IMR-90 (cell line): ENCODE data around the gene TXNDC5. TPM values are rescaled to one million over a fixed set of nuclear protein-coding genes. Genes with fewer than 3 reads are reported as not detected.

Experiments used
- ATAC-seq: fragments of 200-7000 bp; cut with Tn5 transposase; 2 replicates; pipeline ENCODE4 v1.9.1; 2020; ENCODE audit warnings: low read depth, mild to moderate bottlenecking, moderate library complexity
- BruUV-seq: library from RNA; stranded (reverse); fragments of 400-500 nt; replicated peaks from 2 replicates; lab custom pipeline; 2021; lab: Mats Ljungman, UMichigan
- CTCF ChIA-PET: fragments of 300-600 bp; formaldehyde crosslinking; extraction: SDS; loops from one replicate; lab custom pipeline; 2021; ENCODE audit warnings: antibody characterized with exemption; lab: Yijun Ruan, JAX
- POLR2A ChIA-PET: fragments of 300-600 bp; sonication (Branson Sonifier 250); formaldehyde crosslinking; loops from one replicate; lab custom pipeline; 2022; ENCODE audit warnings: antibody characterized with exemption; ENCODE audit not compliant: unreplicated experiment; lab: Charles Lee
- DNase-seq: peaks from one replicate; pipeline ENCODE4 v3.0.0; 2013
- H2AFZ ChIP-seq: replicated peaks from 2 replicates; pipeline ENCODE3; 2013; ENCODE audit warnings: low read length, mild to moderate bottlenecking; ENCODE audit not compliant: poor library complexity
- H2AK5ac ChIP-seq: 2 replicates; pipeline ENCODE4 v1.6.1; 2013; ENCODE audit warnings: low read depth, low read length, inconsistent platforms
- H2AK9ac ChIP-seq: replicated peaks from 2 replicates; pipeline ENCODE3; 2013; ENCODE audit warnings: mild to moderate bottlenecking, low read depth, low read length, moderate library complexity; ENCODE audit not compliant: poor library complexity
- H2BK120ac ChIP-seq: 2 replicates; pipeline ENCODE4 v1.6.1; 2013; ENCODE audit warnings: low read depth, low read length, inconsistent platforms
- H2BK15ac ChIP-seq: 3 replicates; pipeline ENCODE4 v1.6.1; 2013; ENCODE audit warnings: low read depth, low read length, inconsistent platforms
- H2BK20ac ChIP-seq: 2 replicates; pipeline ENCODE4 v1.6.1; 2013; ENCODE audit warnings: low read depth, mild to moderate bottlenecking, inconsistent platforms, low read length, moderate library complexity
- H2BK5ac ChIP-seq: 2 replicates; pipeline ENCODE4 v1.6.1; 2013; ENCODE audit warnings: mild to moderate bottlenecking, low read depth, low read length, inconsistent platforms; ENCODE audit not compliant: poor library complexity, severe bottlenecking
- H3K14ac ChIP-seq: replicated peaks from 2 replicates; pipeline ENCODE4 v1.6.1; 2013; ENCODE audit warnings: low read depth, low read length, inconsistent platforms
- H3K18ac ChIP-seq: 2 replicates; pipeline ENCODE4 v1.6.1; 2013; ENCODE audit warnings: low read depth, low read length, control low read depth
- H3K23ac ChIP-seq: 2 replicates; pipeline ENCODE4 v1.6.1; 2013; ENCODE audit warnings: low read depth, low read length, inconsistent platforms
- H3K27ac ChIP-seq: 2 replicates; pipeline ENCODE4 v1.5.1; 2013; ENCODE audit warnings: mild to moderate bottlenecking, control low read depth, low read length; ENCODE audit not compliant: insufficient read depth
- H3K27me3 ChIP-seq: 2 replicates; pipeline ENCODE4 v1.6.1; 2013; ENCODE audit warnings: low read length; ENCODE audit not compliant: control insufficient read depth, insufficient read depth
- H3K36me3 ChIP-seq: 2 replicates; pipeline ENCODE4 v1.6.1; 2013; ENCODE audit warnings: low read length, mixed read lengths; ENCODE audit not compliant: control insufficient read depth, insufficient read depth
- H3K4ac ChIP-seq: 2 replicates; pipeline ENCODE4 v1.6.1; 2013; ENCODE audit warnings: low read depth, low read length, inconsistent platforms
- H3K4me1 ChIP-seq: 2 replicates; pipeline ENCODE4 v1.6.1; 2013; ENCODE audit warnings: low read length, mixed read lengths; ENCODE audit not compliant: control insufficient read depth, insufficient read depth
- H3K4me2 ChIP-seq: 2 replicates; pipeline ENCODE4 v1.6.1; 2013; ENCODE audit warnings: low read depth, mild to moderate bottlenecking, control low read depth, low read length, moderate library complexity
- H3K4me3 ChIP-seq: 2 replicates; pipeline ENCODE4 v1.5.1; 2013; ENCODE audit warnings: low read depth, mild to moderate bottlenecking, control low read depth, low read length, moderate library complexity; ENCODE audit not compliant: insufficient read depth
- H3K56ac ChIP-seq: 2 replicates; pipeline ENCODE4 v1.6.1; 2013; ENCODE audit warnings: low read length, inconsistent platforms; ENCODE audit not compliant: insufficient read depth; ENCODE audit errors: extremely low read depth
- H3K79me1 ChIP-seq, 2 experiments: 2 replicates each; pipeline ENCODE4 v1.6.1; 2013; ENCODE audit warnings: low read length in 2 of 2, inconsistent platforms in 1 of 2, low read depth in 1 of 2
- H3K9ac ChIP-seq: 2 replicates; pipeline ENCODE4 v1.6.1; 2013; ENCODE audit warnings: low read depth, low read length, control low read depth
- H3K9me1 ChIP-seq: 2 replicates; pipeline ENCODE4 v1.6.1; 2013; ENCODE audit warnings: low read length, inconsistent platforms; ENCODE audit not compliant: insufficient read depth
- H3K9me3 ChIP-seq: 2 replicates; pipeline ENCODE4 v1.6.1; 2013; ENCODE audit warnings: low read length; ENCODE audit not compliant: control insufficient read depth, insufficient read depth
- H4K20me1 ChIP-seq: 2 replicates; pipeline ENCODE4 v1.6.1; 2013; ENCODE audit warnings: low read length, inconsistent platforms; ENCODE audit not compliant: insufficient read depth
- H4K5ac ChIP-seq: 2 replicates; pipeline ENCODE4 v1.6.1; 2013; ENCODE audit warnings: mild to moderate bottlenecking, low read depth, low read length, control low read depth
- H4K8ac ChIP-seq, 2 experiments: 2 replicates each; pipeline ENCODE4 v1.6.1; 2013; ENCODE audit warnings: low read depth in 2 of 2, low read length in 2 of 2, control low read depth in 1 of 2, inconsistent platforms in 1 of 2
- H4K91ac ChIP-seq: 2 replicates; pipeline ENCODE4 v1.6.1; 2013; ENCODE audit warnings: low read depth, low read length, inconsistent platforms; ENCODE audit not compliant: insufficient read depth
- BHLHE40 ChIP-seq: fragments of 150-350 bp; IDR thresholded peaks from 2 replicates; pipeline ENCODE4 v1.6.1; 2016; ENCODE audit warnings: mild to moderate bottlenecking, low read depth, low read length
- CEBPB ChIP-seq: IDR thresholded peaks from 2 replicates; pipeline ENCODE4 v1.6.1; 2012; ENCODE audit warnings: low read depth, low read length, improper control_type of control experiment
- RCOR1 ChIP-seq: IDR thresholded peaks from 2 replicates; pipeline ENCODE4 v1.6.1; 2012; ENCODE audit warnings: mild to moderate bottlenecking, low read length, improper control_type of control experiment; ENCODE audit not compliant: insufficient replicate concordance
- WGBS, 2 experiments: methylation state at CpG; one replicate each; pipeline versions ENCODE4 v1.1.5 to v1.1.7; 2013; ENCODE audit warnings: missing lambda C conversion rate in 2 of 2; ENCODE audit not compliant: insufficient read length in 1 of 2; ENCODE audit errors: extremely low coverage in 2 of 2; 5-methylcytosine and 5-hydroxymethylcytosine counted together
- dilution Hi-C: fragments of 300-500 bp; cut with HindIII; formaldehyde crosslinking; loops from one replicate; pipeline ENCODE4 v1.14.3; 2018; ENCODE audit warnings: low sequenced_read_pairs; ENCODE audit not compliant: unreplicated experiment
- in situ Hi-C: fragments of 300-500 bp; cut with MboI; formaldehyde crosslinking; loops from 3 replicates; pipeline ENCODE4 v1.14.3; 2019; ENCODE audit warnings: low sequenced_read_pairs, inconsistent platforms, mixed read lengths
- intact Hi-C: fragments of 100-400 bp; cut with micrococcal nuclease; formaldehyde crosslinking; loops from 2 replicates; pipeline ENCODE4 v1.10.0; 2022
- polyA plus RNA-seq, 3 experiments: library from polyadenylated mRNA; depleted of rRNA; stranded (reverse); fragments of >200 nt; gene quantifications; 2 replicates each; pipeline ENCODE4 v1.2.3, GENCODE V29; 2012; ENCODE audit warnings: low replicate concordance in 1 of 3
- total RNA-seq: library from RNA; depleted of rRNA; stranded (reverse); fragments of >200 nt; gene quantifications from 2 replicates; pipeline ENCODE4 v1.2.3, GENCODE V29; 2012

Gene TXNDC5
- total and polyA plus RNA-seq, 2 of the 4 experiments (the other 2 are of a cell fraction): 274 to 439 TPM

- Histone ChIP-seq H3K9me1 (peaks cover 7% of the 10 kb centered on the region; the same call in 1 of the 2 replicates), H3K14ac (no peak overlapping the region), H3K27ac (no peak overlapping the region), H3K4me2 (no peak overlapping the region), H4K91ac (no peak overlapping the region), H3K27me3 (no peaks in the 10 kb centered on the region), H3K9me3 (no peaks in the 10 kb centered on the region), H3K36me3 (peaks cover 39% of the 10 kb centered on the region), H3K23ac (no peak overlapping the region), H2AK5ac (no peak overlapping the region), H2BK20ac (no peak overlapping the region), H3K56ac (no peak overlapping the region), H2BK5ac (no peak overlapping the region), H3K9ac (no peak overlapping the region), H3K4me1 (no peaks in the 10 kb centered on the region), H4K5ac (no peak overlapping the region), H3K4me3 (no peak overlapping the region), H2BK120ac (no peak overlapping the region), H4K8ac (no peak overlapping the region), H2BK15ac (no peak overlapping the region), H3K18ac (no peak overlapping the region), H2AK9ac (no peak overlapping the region), H4K20me1 (no peaks in the 10 kb centered on the region), H3K79me1 (no peaks in the 10 kb centered on the region), H3K4ac (no peak overlapping the region), H2AFZ (no peak overlapping the region)
- TF ChIP-seq RCOR1: no peak
- no peak for TF ChIP-seq CEBPB
- TF ChIP-seq BHLHE40: no peak
- DNase-seq: no peak
- BruUV-seq: no TSS peak
- ChIA-PET CTCF (no interaction called here), POLR2A (no interaction called here)
- ATAC-seq: no peak
- dilution Hi-C loops (no loop called here), in situ Hi-C loops (no loop called here), intact Hi-C loops (no loop called here)
- WGBS, 2 experiments: 100% methylated on average over 1 of the region's 6 CpGs; no CpG with 5 or more reads in 1 of the 2 experiments
Observed at GRCh38 chr6:7879579-7879978, 31.0 kb downstream of the TXNDC5 start.
